DLD1 (cell line): ENCODE data around the gene KLK15.

Experiments
- in situ Hi-C: cut with HindIII; loops from 2 replicates; pipeline ENCODE4 v1.10.0; 2017; ENCODE audit warnings: low sequenced_read_pairs

KLK15 gene

GRCh38 chr19:50844296-50844935 lies 11.0 kb upstream of the KLK15 start:
- in situ Hi-C loops: no loop called here

DNA sequence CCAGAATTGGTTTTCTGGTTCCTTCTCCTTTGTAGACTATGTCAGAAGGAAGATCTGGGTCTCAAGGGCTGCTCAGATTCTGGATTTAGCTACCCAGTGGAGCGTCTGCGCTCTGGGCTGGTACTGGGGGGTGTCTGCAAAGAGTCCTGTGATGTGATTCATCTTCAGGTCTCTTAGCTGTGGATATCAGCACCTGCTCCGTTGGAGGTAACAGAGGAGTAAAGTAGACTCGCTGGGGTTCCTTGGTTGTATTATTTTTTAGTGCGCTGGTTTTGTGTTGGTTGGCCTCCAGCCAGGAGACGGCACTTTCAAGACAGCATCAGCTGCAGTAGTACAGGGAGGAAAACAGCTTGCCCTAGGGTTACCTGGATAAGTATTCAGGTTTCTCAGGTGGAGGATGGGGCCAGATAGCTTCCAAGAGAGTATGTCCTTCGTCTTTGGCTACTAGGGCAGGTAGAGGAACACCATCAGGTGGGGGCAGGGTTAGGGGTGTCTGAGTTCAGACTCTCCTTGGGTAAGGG lies 10.4 kb upstream of the KLK15 start:
- in situ Hi-C loops: no loop called here

GRCh38 chr19:50843205-50843604 lies 9.8 kb upstream of the KLK15 start:
- in situ Hi-C loops: no loop called here

- in situ Hi-C loops: no loop called here
Observed at GRCh38 chr19:50842130-50842529, 8.8 kb upstream of the KLK15 start.

GRCh38 chr19:50839712-50840655 lies 6.6 kb upstream of the KLK15 start:
- in situ Hi-C loops: no loop called here

DNA sequence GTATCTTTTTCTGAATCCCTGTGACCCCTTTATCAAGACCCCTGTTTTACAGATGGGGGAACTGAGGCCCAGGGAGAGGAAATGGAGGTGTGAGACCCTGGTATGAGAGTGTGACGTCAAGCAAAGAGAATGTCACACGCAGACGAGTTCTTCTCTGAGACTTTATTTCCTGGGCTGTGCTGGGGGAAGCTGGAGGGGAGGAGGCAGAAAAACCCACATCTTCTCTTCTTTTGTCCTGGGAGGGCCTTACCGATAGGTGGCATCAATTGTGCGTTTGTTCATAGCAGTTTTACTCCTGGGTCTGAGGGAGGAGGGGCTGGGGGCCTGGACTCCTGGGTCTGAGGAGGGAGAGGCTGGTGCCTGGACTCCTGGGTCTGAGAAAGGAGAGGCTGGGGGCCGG lies 4.9 kb upstream of the KLK15 start:
- in situ Hi-C loops: no loop called here

DNA sequence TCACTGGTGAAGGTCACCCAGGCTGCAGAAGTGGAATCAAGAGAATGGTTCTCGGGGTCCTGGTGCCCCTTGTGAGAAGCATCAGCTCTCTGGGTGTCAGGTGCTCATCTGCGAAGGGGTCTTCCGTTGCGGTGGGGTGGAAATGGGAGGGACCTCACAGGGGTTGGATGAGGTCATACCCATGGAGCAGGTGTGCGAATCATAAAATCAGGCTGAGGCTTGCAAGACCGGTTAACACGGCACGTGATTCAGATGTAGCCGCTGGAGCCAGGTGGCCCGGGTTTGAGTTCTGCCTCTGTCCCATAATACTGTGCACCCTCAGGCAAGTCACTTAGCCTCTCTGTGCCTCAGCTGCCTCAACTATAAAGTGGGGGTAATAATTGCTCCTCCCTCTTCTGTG lies 3.9 kb upstream of the KLK15 start:
- in situ Hi-C loops: no loop called here

- in situ Hi-C loops: no loop called here
Observed at GRCh38 chr19:50836543-50837195, 3.3 kb upstream of the KLK15 start.

DNA sequence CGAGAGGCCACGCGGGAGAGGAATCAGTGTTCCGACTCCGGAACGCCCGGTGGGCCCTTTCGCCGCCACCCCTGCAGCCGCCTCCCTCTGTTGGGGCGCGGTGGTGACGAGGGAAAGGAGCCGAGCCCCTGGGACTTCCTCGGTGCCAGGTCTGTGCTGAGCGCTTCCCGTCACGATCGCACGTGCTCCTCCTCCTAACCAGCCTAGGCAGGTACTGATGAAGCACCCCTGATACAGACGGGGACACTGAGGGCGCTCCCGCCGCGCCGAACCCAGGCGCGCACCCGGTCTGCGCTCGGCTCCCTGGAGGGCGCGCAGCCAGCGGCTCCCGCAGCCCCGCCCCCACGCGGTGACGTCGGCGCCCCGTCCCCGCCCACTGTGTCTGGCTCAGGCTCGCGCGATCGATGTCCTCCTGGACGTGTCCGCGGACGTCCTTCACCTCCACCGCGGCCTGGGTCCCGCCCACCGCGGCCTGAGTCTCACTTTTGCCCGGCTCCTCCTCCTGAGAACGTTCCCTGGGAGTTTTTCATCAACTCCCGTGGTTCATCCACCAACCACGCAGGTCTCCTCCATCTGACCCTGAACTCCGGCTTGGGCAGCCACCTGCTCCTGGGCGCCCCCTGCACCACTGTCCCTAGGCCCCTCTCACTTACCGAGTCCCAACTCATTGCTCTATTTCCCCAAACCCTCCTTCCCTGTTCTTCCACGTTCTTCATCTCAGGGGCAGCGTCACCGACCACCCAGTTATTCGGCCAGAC lies 2.6 kb upstream of the KLK15 start:
- in situ Hi-C loops: no loop called here

DNA sequence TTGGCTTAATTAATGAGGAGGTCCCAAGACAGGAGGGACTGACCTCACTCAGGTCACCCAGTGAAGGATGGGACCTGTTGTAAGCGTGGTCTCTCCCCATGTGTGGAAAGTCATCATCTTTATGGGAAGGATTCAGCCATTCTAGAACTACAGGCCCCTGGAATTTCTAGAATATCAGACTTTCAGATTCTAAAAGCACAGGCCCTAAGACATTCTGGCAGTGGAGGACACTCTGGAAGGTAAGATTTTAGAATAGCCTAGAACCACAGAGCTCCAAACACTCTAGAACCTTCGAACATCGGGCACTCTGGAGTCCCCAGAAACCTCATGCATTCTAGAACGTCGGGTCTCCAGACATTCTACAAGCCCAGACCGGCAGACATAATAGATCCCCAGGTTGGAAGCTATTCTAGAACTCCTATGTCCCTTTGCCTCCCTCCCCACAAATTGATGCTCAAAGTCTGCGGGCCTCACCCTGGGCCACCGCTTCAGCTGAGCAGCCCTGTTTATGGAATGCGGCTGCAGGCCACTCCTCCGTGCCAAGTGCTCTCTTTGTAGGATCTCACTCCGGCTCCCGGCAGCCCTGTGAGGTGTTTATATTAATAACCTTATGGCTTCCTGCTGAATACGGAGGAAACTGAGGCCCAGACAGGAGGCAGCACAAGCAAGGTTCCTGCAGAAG lies 1.9 kb upstream of the KLK15 start:
- in situ Hi-C loops: no loop called here

GRCh38 chr19:50833802-50834167 lies 411 bp upstream of the KLK15 start:
- in situ Hi-C loops: no loop called here

DNA sequence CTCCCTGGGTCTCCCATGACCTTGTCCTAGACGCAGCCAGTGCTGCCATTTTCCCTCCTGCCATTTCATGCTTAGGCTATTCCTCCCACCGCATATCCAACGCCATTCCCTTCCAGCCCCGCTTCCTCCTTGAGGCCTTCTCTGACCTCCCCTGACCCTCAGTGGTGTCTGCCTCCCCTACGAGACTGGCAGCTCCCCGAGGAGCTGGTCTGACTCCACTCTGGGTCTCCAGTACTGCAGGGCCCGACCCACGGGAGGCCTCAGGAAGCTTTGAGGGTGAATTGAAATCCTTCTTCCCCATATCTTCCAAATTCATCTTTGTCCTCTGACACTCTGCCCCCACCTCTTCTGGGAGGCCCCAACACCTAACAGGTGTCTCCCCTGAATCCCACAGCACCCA lies 708 bp downstream of the KLK15 start:
- in situ Hi-C loops: no loop called here

- in situ Hi-C loops: no loop called here
Observed at GRCh38 chr19:50831026-50831396, 2.4 kb downstream of the KLK15 start.

- in situ Hi-C loops: no loop called here
Observed at GRCh38 chr19:50830266-50831025, 2.9 kb downstream of the KLK15 start.

- in situ Hi-C loops: no loop called here
Observed at GRCh38 chr19:50829801-50830200, 3.6 kb downstream of the KLK15 start.

DNA sequence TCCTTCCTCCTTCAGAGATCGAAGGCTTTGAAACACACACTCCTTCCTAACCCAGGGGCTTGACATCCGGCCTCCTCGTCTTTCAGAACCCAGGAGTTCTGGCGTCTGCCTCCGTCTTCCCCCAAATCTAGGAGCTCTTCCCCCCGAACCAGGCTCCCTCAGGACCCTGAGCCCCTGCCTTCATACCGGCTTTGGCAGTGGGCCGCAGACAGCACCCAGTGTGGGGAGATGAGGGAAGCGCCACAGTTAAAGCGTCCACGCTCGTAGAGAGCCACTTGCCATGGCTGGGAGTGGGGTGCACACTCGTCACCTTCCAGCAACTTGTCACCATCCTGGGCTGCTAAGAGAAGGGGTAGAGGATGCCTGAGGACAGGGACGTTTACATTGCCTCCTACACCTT lies 5.9 kb downstream of the KLK15 start:
- in situ Hi-C loops: no loop called here

- in situ Hi-C loops: no loop called here
Observed at GRCh38 chr19:50826492-50827240, 6.7 kb downstream of the KLK15 start.

DNA sequence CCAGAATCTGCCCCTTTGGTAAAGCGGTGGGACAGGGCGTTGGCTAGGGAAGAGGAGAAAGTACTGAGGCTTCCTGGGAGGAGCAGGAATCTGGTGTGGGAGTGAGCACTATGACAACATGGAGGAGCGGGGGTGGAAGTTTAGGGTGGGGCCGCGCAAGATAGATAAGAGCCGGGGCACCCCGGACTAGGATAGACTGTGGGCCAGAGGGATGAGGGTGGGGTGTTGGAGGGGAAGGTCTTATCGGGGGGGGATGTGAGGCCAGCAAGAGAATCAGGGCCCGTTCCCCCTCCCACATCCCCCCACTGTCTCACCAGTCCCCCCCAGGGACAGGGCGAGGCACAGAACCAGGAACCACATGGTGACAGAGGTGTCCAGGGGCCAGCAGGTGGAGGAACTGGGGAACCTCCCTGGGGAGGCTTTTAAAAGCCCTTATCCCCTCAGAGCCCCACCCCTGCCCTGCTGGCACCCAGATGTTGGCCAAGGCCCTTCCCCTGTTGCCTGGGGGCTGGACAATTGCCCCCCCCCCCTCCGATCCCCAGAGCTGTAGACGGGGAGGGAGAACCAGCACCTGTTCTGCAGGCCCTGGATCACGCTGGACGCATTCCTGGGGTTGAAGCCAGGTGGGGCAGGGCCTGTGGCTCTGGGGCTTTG lies 9.9 kb downstream of the KLK15 start, which contains the start of gene KLK1:
Gene KLK1, minus strand, starts transcription at position 399 of the 654 bp plus-strand sequence. Its CDS starts 39 bp downstream, at position 360.
- in situ Hi-C loops: no loop called here
